Measurements from ENCODE around the gene KLHL7.
"Not testable (repeated sequence)": the region's sequence is repeated elsewhere in the genome, so short reads cannot be mapped to it uniquely, and the experiment has no call there.

DNA sequence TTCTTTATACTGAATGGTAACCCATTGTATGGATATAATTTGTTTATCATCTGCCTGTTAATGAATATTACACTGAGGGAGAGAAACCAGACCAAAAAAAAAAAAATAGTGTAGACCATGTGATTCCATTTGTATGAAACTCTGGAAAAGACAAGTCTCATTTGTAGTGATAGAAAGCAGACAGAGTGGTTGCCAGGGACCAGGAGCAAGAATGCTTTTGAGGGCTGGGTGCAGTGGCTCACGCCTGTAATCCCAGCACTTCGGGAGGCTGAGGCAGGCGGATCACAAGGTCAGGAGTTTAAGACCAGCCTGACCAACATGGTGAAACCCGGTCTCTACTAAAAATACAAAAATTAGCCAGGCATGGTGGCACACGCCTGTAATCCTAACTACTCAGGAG lies 92.2 kb downstream of the KLHL7 start:
- TF ChIP-seq, protein P1, sequence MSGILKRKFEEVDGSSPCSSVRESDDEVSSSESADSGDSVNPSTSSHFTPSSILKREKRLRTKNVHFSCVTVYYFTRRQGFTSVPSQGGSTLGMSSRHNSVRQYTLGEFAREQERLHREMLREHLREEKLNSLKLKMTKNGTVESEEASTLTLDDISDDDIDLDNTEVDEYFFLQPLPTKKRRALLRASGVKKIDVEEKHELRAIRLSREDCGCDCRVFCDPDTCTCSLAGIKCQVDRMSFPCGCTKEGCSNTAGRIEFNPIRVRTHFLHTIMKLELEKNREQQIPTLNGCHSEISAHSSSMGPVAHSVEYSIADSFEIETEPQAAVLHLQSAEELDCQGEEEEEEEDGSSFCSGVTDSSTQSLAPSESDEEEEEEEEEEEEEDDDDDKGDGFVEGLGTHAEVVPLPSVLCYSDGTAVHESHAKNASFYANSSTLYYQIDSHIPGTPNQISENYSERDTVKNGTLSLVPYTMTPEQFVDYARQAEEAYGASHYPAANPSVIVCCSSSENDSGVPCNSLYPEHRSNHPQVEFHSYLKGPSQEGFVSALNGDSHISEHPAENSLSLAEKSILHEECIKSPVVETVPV (CRISPR knock-in tag; IDR thresholded peaks at IDR 0.05), result not testable (repeated sequence)
- TF ChIP-seq, protein P2, sequence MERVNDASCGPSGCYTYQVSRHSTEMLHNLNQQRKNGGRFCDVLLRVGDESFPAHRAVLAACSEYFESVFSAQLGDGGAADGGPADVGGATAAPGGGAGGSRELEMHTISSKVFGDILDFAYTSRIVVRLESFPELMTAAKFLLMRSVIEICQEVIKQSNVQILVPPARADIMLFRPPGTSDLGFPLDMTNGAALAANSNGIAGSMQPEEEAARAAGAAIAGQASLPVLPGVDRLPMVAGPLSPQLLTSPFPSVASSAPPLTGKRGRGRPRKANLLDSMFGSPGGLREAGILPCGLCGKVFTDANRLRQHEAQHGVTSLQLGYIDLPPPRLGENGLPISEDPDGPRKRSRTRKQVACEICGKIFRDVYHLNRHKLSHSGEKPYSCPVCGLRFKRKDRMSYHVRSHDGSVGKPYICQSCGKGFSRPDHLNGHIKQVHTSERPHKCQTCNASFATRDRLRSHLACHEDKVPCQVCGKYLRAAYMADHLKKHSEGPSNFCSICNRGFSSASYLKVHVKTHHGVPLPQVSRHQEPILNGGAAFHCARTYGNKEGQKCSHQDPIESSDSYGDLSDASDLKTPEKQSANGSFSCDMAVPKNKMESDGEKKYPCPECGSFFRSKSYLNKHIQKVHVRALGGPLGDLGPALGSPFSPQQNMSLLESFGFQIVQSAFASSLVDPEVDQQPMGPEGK (CRISPR knock-in tag; IDR thresholded peaks at IDR 0.05; ENCODE audit: borderline replicate concordance), result not testable (repeated sequence)
- not testable (repeated sequence) for TF ChIP-seq GLIS3 (CRISPR knock-in tag; IDR thresholded peaks at IDR 0.05); ZFP3 (CRISPR knock-in tag; IDR thresholded peaks at IDR 0.05); ZNF70 (CRISPR knock-in tag; IDR thresholded peaks at IDR 0.05); TCF4 (CRISPR knock-in tag; IDR thresholded peaks at IDR 0.05; ENCODE audit: borderline replicate concordance); SNAI2 (CRISPR knock-in tag; IDR thresholded peaks at IDR 0.05); ZFP30 (CRISPR knock-in tag; IDR thresholded peaks at IDR 0.05); ZC3H10 (CRISPR knock-in tag; IDR thresholded peaks at IDR 0.05); ZNF565 (CRISPR knock-in tag; conservative IDR thresholded peaks at IDR 0.05; ENCODE audit: low read depth)
- TF ChIP-seq, protein P3, sequence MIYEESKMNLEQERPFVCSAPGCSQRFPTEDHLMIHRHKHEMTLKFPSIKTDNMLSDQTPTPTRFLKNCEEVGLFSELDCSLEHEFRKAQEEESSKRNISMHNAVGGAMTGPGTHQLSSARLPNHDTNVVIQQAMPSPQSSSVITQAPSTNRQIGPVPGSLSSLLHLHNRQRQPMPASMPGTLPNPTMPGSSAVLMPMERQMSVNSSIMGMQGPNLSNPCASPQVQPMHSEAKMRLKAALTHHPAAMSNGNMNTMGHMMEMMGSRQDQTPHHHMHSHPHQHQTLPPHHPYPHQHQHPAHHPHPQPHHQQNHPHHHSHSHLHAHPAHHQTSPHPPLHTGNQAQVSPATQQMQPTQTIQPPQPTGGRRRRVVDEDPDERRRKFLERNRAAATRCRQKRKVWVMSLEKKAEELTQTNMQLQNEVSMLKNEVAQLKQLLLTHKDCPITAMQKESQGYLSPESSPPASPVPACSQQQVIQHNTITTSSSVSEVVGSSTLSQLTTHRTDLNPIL (CRISPR knock-in tag; IDR thresholded peaks at IDR 0.05; ENCODE audit: low read depth), result not testable (repeated sequence)

Measured in SK-N-SH treated with all-trans-retinoic acid at 6 μM for 48 hours (cell line).